ENCODE measurements around the gene PODXL2.

PODXL2 gene

DNA sequence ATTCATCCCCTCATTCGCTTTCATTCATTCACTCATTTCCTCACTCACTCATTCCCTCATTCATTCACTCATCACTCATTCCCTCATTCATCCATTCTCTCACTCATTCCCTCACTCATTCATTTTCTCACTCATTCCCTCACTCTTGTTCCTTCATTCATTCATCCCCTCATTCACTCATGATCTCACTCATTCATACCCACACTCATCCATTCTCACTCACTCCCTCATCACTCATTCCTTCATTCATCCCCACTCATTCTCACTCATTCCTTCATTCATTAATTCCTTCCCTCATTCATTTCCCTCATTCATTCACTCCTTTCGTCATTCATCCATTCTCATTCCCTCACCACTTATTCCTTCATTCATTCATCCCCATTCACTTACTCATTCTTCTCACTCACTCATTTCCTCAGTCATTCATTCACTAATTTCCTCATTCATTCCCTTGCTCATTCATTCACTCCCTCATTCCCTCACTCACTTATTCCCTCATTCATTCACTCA lies 58.3 kb downstream of the PODXL2 start:
- TF ChIP-seq GATA3 (IDR thresholded peaks at IDR 0.05; ENCODE audit: low read depth, low read length) (no peak), GATA2 (IDR thresholded peaks at IDR 0.05; ENCODE audit: low read depth, low read length) (no peak)

DNA sequence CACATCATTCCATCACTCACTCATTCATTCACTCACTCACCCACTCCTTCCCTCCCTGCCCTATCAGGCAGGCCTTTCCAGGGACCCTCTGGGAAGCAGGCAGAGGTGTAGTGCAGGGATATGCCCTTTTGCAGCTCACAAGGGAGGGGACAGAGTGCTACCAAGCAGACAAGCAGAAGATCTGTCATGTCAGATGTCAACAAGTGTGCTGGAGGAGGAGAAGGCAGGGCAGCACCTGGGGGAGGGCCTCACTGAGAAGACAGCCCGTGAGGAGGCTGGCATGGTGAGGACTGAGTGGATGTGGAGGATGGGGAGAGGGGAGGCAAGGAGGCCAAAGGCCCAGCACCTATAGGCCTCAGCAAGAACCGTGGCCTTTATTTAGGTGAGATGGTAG lies 59.0 kb downstream of the PODXL2 start:
- no peak for TF ChIP-seq GATA2 (IDR thresholded peaks at IDR 0.05; ENCODE audit: low read depth, low read length)
- no peak for TF ChIP-seq GATA3 (IDR thresholded peaks at IDR 0.05; ENCODE audit: low read depth, low read length)

DNA sequence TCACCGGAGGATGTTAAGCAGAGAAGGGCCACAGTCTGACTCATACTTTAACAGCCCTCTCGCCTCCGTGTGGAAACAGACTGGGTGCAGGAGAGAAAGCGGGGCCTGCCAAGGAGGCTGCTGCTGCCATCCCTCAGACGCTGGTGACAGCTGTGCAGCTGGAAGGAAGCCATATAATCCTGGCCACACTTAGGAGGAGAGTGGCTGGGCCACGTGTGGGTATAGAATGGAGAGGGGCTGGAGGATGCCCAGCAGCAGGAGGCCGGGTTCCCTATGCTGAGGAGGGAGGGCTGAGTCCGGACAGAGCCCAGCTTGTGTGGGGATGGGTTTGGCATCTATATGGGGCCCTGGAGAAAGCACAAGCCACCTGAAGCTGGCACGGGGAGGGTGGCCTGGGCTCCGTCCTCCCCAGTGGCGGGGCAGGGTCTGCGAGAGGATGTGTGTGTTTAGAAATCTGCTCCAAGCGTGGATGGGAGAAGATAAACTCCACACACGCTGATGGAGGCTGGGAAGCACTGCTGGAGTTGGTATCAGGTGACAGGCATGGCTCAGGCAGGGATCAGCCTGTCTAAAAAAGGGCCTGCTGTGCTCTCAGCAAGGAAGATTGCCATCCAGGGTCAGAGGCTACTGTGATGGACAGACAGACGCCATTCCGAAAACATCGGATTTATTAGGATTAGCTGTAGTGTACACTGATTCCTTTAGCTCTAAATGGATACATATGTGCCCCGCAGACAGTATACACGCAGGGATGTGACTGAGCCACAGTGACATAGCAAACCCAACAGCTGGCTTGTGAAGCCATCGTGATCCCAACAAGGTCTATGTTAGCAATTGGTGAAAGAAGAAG lies 59.7 kb downstream of the PODXL2 start:
- TF ChIP-seq GATA3 (IDR thresholded peaks at IDR 0.05; ENCODE audit: low read depth, low read length) (no peak), GATA2 (IDR thresholded peaks at IDR 0.05; ENCODE audit: low read depth, low read length) (no peak)

DNA sequence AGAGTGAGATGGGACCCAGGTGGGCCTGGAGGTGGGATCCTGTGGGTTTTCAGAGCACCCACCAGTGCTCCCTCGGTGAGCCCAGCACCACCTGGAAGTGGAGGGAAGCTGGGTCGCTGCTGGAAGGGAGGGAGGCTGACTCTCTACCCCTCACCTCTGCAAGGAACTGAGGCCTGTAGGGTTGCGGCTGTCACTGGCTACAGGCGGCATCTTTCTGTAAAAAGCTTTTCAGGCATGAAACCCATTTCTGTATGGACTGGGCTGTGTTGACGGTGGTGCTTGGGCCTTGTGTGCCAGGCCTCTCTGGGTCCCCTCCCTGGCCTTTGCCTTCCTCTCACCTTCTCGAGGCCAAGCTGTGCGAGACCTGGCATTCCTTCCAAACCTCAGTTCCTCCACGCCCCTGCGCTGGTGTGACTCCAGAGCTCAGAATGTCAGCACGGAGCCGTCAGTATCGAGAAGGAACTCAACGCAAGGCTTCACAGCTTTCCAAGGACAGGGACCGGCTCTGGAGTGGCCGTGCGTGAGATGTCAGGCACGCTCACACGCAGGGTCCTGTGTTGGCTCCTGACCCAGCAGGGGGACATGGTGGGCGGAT lies 60.4 kb downstream of the PODXL2 start:
- TF ChIP-seq GATA2 (IDR thresholded peaks at IDR 0.05; ENCODE audit: low read depth, low read length) (no peak), GATA3 (IDR thresholded peaks at IDR 0.05; ENCODE audit: low read depth, low read length) (no peak)

DNA sequence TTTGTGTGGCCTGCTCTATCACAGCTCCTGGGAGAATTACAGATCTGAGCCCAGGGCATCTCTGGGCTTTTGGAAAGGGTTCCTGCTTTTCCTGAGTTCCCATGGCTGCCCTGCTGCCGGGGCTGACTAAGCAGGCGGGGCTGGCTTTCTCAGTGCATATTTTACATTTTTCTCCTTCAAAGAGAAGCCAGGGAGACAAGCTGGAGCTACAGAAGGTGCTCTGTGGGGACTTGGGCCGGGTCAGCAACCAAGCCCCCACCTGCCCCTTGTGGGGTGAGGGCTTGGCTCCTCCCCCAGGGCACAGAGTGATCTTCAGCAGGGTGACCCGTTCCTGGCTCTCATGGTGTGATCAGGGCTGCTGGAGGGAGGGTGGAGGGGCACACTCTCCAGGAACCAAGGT lies 61.1 kb downstream of the PODXL2 start:
- no peak for TF ChIP-seq GATA3 (IDR thresholded peaks at IDR 0.05; ENCODE audit: low read depth, low read length)
- TF ChIP-seq GATA2 (IDR thresholded peaks at IDR 0.05; ENCODE audit: low read depth, low read length), result no peak

DNA sequence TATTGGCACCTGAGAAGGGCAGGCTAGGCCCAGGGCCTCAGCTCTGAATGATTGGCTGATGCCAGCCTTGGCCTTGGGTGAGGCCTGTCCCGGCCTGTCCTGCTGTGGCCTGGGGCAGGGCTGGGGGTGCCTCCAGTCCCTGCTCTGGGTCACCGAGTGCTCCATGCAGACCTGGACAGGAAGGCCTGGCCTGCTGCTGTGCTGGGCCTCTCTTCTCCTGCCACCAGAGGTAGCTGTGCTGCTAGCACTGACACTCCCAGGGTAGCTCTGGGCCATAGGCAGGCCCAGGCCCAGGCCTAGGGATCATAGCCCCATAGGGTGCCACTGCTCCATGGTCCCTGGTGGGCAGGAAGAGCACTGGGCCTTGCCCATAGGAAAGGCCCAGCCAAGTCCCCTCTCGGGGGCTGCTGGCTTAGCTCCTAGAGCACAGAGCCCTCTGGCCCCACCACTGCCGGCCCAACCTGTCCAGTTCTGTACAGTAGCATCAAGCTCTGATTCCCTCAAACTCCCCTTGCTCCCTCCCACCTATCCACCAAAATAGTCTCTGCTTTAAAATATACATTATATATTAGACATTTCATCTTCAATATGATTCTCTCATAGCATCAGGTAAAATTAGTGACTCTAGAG lies 62.0 kb downstream of the PODXL2 start:
- TF ChIP-seq GATA3 (IDR thresholded peaks at IDR 0.05; ENCODE audit: low read depth, low read length) (no peak), GATA2 (IDR thresholded peaks at IDR 0.05; ENCODE audit: low read depth, low read length) (no peak)

DNA sequence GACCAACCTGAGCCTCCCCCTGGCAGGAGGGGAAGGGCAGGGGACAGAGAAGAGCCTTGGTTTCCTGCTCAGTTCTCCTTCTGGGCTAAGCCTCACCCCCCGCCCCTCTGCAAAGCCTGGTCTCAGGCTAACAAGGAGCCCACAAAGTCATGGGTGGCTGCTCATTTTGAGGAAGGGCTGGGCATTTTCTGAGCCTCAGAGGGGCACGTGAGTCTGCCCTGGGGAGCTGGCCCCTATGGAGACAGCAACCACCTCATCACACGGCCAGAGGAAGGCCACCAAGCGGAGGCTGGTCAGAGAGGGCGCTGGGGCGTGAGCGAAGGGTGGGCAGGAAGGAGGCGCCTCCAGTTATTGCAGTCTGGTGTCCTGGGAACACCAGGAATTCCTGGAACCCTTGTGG lies 62.5 kb downstream of the PODXL2 start:
- TF ChIP-seq GATA2 (IDR thresholded peaks at IDR 0.05; ENCODE audit: low read depth, low read length), result no peak

DNA sequence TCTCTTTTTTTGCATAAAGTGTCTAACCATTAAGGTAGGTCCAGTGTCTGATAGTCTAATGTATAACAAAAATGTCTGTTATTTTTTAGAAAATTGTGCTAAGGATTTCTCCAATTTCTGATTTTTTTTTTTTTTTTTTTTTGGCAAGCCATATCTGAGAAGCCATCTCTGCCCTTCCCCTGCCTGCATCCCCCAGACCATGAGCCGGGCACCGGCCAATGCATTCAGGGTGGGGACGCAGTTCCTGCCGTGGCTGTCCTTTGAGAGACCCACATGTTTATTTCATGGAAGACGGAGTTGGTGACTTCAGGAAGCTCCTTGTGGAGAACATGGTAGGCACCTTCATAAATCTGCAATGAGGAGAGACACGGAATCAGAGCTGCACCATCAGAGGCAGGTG lies 63.0 kb downstream of the PODXL2 start:
- TF ChIP-seq GATA2 (IDR thresholded peaks at IDR 0.05; ENCODE audit: low read depth, low read length) (peak; percentile 50; the same call in 1 of the 2 replicates), GATA3 (IDR thresholded peaks at IDR 0.05; ENCODE audit: low read depth, low read length) (no peak)

DNA sequence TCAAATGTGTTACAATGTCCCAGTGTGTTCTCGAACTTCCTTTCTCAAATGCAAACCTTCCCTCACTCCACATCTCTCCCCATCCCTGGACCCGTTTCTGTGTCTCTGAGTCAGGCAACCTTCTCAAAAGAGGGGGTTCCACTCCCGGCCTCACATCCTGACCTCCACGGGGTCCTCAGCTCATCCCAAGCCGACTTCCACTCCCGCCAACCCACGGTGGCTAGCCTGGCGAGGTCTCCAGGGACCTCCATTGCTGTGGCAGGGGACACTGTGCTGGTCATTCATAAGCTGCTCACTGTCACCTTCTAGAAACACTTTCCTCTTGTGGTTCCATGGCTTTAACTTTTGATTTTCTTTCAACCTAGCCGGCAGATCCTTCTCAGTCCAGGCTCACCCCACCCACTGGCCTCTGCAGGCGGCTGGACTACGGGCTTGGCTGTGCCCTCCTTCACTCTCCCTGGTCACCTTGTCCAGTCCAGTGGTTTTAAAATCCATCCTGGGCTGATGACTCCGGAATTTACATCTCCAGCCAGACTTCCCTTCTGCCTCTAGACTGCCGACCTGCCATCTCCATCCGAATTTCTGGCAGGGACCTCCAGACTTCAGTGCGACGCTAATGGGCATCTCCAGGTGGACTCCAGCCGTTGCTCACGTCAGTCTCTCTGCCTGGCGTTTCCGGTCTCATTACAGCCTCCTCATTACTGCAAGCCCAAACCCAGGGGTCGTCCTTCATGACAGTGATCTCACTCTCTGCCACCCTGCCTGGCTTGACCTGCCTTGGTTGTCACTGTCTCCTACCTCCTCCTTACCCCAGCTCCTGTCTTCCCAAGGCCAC lies 63.7 kb downstream of the PODXL2 start:
- TF ChIP-seq GATA3 (IDR thresholded peaks at IDR 0.05; ENCODE audit: low read depth, low read length) (no peak), GATA2 (IDR thresholded peaks at IDR 0.05; ENCODE audit: low read depth, low read length) (no peak)

DNA sequence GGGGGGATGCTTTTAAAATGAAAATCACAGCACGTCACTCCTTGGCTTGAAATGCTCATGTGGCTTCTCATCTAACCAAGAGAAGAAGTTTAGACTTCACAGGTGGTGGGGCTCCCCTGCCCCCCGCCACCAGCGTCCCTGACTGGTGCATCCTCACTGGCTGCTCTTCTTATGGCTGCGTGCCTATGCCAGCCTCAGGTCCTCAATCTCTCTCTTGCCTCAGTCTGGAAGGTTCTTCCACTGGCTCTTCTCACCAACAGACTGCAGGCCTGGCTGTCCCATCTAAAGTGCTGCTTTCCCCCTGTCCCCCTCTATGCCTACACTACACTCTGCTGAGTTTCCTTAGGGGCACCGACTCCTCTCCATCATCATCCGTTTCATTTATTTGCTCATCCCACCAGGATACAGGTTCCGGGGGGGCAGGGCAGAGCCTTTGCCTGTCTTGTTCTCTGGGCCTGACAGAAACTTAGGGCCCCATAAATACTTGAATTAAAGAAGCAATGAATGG lies 64.4 kb downstream of the PODXL2 start:
- TF ChIP-seq GATA2 (IDR thresholded peaks at IDR 0.05; ENCODE audit: low read depth, low read length) (no peak), GATA3 (IDR thresholded peaks at IDR 0.05; ENCODE audit: low read depth, low read length) (no peak)

DNA sequence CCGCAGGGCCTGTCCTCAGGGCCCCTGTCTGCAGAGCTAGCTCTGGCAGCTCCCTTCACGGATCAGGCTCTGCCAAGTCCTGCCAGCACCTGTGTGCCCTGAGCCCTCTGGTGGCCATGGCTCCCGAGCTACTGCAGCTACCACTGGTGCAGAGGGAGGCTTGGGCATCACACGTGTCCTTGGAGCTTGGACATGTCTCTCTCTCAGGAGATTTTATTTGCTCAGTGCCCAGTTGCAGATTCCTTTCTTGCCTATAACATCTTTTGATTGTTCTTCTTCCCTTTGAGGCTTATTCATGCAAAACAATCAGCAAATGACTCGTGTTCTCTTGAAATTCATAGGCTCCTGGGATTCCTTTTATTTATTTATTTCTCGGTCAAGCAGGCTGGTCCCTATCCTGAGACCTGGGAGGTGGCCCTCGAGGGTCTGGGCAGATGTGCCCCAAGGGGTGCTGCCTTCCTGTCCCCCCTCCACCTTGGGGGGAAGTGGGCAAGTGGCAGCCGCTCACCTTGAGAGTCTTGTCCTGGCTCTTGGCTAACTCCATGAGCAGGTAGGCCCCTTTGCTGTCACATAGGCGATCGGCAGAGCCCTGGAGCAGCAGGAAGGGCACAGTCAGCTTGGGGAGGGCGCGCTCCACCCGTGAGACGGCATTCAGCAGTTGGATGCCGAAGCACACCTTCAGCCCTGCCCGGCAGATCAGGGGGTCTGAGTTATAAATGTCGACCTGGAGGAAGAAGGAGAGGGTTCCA lies 65.7 kb downstream of the PODXL2 start:
- TF ChIP-seq GATA3 (IDR thresholded peaks at IDR 0.05; ENCODE audit: low read depth, low read length) (no peak), GATA2 (IDR thresholded peaks at IDR 0.05; ENCODE audit: low read depth, low read length) (no peak)

DNA sequence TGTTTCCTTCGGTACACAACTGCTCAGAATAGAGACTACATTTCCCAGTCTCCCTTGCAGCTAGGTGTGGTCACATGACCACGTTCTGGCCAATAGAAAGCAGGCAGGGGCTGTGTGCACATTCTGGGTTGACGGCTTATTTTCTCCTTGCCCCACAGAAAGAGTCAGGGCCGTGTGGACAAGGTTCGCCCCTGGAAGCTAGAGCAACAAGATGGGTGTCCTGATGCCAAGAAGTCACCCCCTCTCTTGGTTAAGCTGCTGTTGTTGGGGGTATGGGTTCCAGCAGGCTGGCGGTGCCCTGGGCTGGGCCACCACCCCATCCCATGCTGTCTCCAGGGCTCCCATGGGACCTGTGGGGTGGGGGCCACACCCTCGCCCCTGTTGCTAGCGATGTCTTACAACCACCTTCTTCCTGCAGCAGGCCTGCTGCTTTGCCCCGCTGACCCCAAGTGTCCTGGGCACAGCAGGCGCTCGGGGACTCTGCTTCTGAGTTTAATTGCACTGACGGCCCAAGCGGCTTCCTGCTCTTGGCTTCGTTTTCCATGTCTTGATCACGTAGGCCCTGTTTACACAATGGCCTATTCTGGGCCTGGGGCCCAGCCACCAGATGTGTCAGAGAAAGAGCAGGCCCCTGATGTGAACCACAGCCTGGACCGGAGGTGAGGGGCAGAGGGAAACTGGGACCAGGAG lies 68.7 kb downstream of the PODXL2 start:
- TF ChIP-seq GATA2 (IDR thresholded peaks at IDR 0.05; ENCODE audit: low read depth, low read length), result no peak

DNA sequence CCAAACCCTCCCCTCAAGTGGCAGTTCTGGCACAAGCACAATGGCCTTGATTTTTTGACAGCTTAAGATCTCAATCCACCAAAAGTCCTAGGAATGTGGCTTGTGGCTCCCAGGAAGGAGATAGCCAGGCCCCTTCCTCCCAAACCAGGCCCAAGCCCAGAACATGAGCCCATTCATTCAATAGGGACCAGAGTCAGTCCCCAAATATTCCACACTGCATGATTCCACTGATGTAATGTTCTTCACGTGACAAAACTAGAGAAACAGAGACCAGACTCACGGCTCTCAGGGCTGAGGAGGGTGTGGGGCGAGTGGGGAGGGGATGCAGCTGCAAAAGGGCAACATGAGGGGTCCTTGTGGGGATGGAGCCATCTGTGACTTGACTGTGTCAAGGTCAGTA lies 69.3 kb downstream of the PODXL2 start:
- TF ChIP-seq GATA2 (IDR thresholded peaks at IDR 0.05; ENCODE audit: low read depth, low read length) (no peak), GATA3 (IDR thresholded peaks at IDR 0.05; ENCODE audit: low read depth, low read length) (no peak)

Data from SH-SY5Y (cell line).